Pancreas (tissue), 10 donors: ENCODE measurements around the gene GPATCH2L. TPM values are rescaled to one million over a fixed set of nuclear protein-coding genes. Genes with fewer than 3 reads are reported as not detected.

Experiments
- ATAC-seq, 4 donors: fragments of 200-7000 bp; cut with Tn5 transposase; one replicate each; pipeline versions ENCODE4 v1.8.0 to v1.9.1; 2020; ENCODE audit warnings: mild to moderate bottlenecking in 4 of 4, moderate library complexity in 4 of 4
- DNase-seq, 6 donors: peaks; one replicate each; pipeline ENCODE4 v3.0.0-alpha.2; 2020
- FAIRE-seq: peaks from 2 replicates; lab custom pipeline; 2012; peaks lifted over from hg19 to GRCh38; lab: Jason Lieb, UNC
- H3K27ac ChIP-seq, 4 donors: fragments of 200-600 bp; sonication (generic); 1 replicate in 3 of 4; 2 replicates in 1 of 4; pipeline versions ENCODE4 v1.5.0 to v1.8.0; 2020
- H3K27me3 ChIP-seq, 4 donors: fragments of 200-600 bp; one replicate each; pipeline ENCODE4 v1.8.0; 2021
- H3K36me3 ChIP-seq, 3 donors: fragments of 200-600 bp; sonication (generic) in 1 of 3; one replicate each; pipeline versions ENCODE4 v1.5.0 to v1.8.0; 2020 to 2021
- H3K4me1 ChIP-seq, 3 donors: fragments of 200-600 bp; one replicate each; pipeline ENCODE4 v1.8.0; 2021
- H3K4me3 ChIP-seq, 4 donors: fragments of 200-600 bp; sonication (generic) in 2 of 4; one replicate each; pipeline versions ENCODE4 v1.5.0 to v1.8.0; 2020 to 2021
- H3K9me3 ChIP-seq, 4 donors: fragments of 200-600 bp; one replicate each; pipeline ENCODE4 v1.8.0; 2021
- CTCF ChIP-seq, 4 donors: fragments of 200-600 bp; sonication (generic) in 3 of 4; IDR thresholded peaks; one replicate each; pipeline versions ENCODE4 v1.5.0 to v1.8.0; 2021; ENCODE audit warnings: antibody characterized with exemption in 4 of 4
- WGBS, 2 donors: extraction: QIAGEN DNeasy Blood & Tissue Kit; methylation state at CpG; one replicate each; pipeline ENCODE4 v1.1.7; 2013; 5-methylcytosine and 5-hydroxymethylcytosine counted together
- intact Hi-C, 3 donors: fragments of 100-400 bp; cut with DNase I; formaldehyde crosslinking; loops; one replicate each; pipeline versions ENCODE4 v1.11.1 to v1.14.2; 2022
- polyA plus RNA-seq, 2 donors: library from polyadenylated mRNA; stranded (reverse); fragments of 200-250 nt; gene quantifications; one replicate each; pipeline ENCODE4 v1.2.3, GENCODE V29; 2013
- total RNA-seq, 6 donors: library from RNA; stranded (reverse); fragmentation: NEBNext Ultra II Directional in 4 of 6; extraction: Animal tissue kit (Norgen Biotek cat#: 25700) in 4 of 6; gene quantifications; one replicate each; pipeline versions ENCODE4 v1.2.1 to v1.2.4, GENCODE V29; 2021 to 2023
- donor health status: healthy with polysubstance abuse.
- donor health status: DM: no; HTN: no; CAD: no; lungs with moderate emphysema.
- donor health status: DM: no; HTN: no; CAD: no.
- donor health status: control.
- donor health status: control.
- donor health status: Bipolar disorder and iron deficiency.
- donor health status: DM: yes; HTN: yes; CAD: no.
- donor health status: DM: no; HTN: no; CAD: no.
- donor health status: DM: no; HTN: no; CAD: no.
- donor health status: DM: yes; HTN: yes; CAD: no.

The GPATCH2L gene
- total and polyA plus RNA-seq, 8 donors, result 3.0 to 29.7 (median 16.7) TPM

- Histone ChIP-seq H3K27ac (no peak overlapping the region), H3K36me3 (no peaks in the 10 kb centered on the region), H3K4me1 (no peaks in the 10 kb centered on the region), H3K9me3 (no peaks in the 10 kb centered on the region), H3K4me3 (no peak overlapping the region), H3K27me3 (peaks cover 0 to 6% (median 0%) of the 10 kb centered on the region in 4 donors)
- WGBS, 2 donors, result 34 to 58% methylated on average over 2 to 3 of the region's 3 CpGs
- ATAC-seq (no peak), FAIRE-seq (no peak), DNase-seq (no peak)
- intact Hi-C loops, result no loop called here
- no peak for TF ChIP-seq CTCF (IDR thresholded peaks at IDR 0.05)
Measured at GRCh38 chr14:76129851-76130576, 21.7 kb upstream of the GPATCH2L start.

- H3K9me3 ChIP-seq, result no peaks in the 10 kb centered on the region
- 9 to 11% methylated on average over 29 of the region's 30 CpGs for WGBS, 2 donors
- intact Hi-C loops, result no loop called here
- DNase-seq (no peak), ATAC-seq (no peak), FAIRE-seq (no peak)
- H3K4me3 ChIP-seq, result no peak overlapping the region
- no peak for TF ChIP-seq CTCF (IDR thresholded peaks at IDR 0.05)
- peaks cover 0 to 6% (median 0%) of the 10 kb centered on the region in 4 donors for H3K27me3 ChIP-seq
- no peaks in the 10 kb centered on the region for H3K36me3 ChIP-seq
- no peak overlapping the region for H3K27ac ChIP-seq
- H3K4me1 ChIP-seq, result no peaks in the 10 kb centered on the region
Measured at GRCh38 chr14:76131071-76131965, 20.4 kb upstream of the GPATCH2L start.

GRCh38 chr14:76133103-76133502 is 18.6 kb upstream of the GPATCH2L start:
- Histone ChIP-seq H3K4me1 (no peaks in the 10 kb centered on the region), H3K36me3 (no peaks in the 10 kb centered on the region), H3K27me3 (peaks cover 0 to 9% (median 0%) of the 10 kb centered on the region in 4 donors), H3K27ac (no peak overlapping the region), H3K9me3 (no peaks in the 10 kb centered on the region), H3K4me3 (no peak overlapping the region)
- no peak for FAIRE-seq
- 12 to 18% methylated on average over 4 of the region's 4 CpGs for WGBS, 2 donors
- ATAC-seq, result peak in 1 of 4 donors; percentile 65
- no peak for TF ChIP-seq CTCF (IDR thresholded peaks at IDR 0.05)
- intact Hi-C loops, result no loop called here
- DNase-seq, result no peak

GRCh38 chr14:76134231-76134630 is 17.5 kb upstream of the GPATCH2L start:
- TF ChIP-seq CTCF (IDR thresholded peaks at IDR 0.05), result no peak
- FAIRE-seq (no peak), DNase-seq (no peak), ATAC-seq (no peak)
- peaks cover 0 to 3% (median 0%) of the 10 kb centered on the region in 3 donors for H3K4me1 ChIP-seq
- WGBS, 2 donors, result 77 to 81% methylated on average over 19 of the region's 19 CpGs
- no peak overlapping the region for H3K27ac ChIP-seq
- intact Hi-C loops, result no loop called here
- H3K9me3 ChIP-seq, result no peaks in the 10 kb centered on the region
- no peak overlapping the region for H3K4me3 ChIP-seq
- H3K27me3 ChIP-seq, result peaks cover 0 to 19% (median 2%) of the 10 kb centered on the region in 4 donors
- no peaks in the 10 kb centered on the region for H3K36me3 ChIP-seq
